ENCODE measurements around the gene ADSS1.
A peak's percentile ranks its signal among the peaks of the same experiment; 100 is the strongest.

ADSS1 gene

DNA sequence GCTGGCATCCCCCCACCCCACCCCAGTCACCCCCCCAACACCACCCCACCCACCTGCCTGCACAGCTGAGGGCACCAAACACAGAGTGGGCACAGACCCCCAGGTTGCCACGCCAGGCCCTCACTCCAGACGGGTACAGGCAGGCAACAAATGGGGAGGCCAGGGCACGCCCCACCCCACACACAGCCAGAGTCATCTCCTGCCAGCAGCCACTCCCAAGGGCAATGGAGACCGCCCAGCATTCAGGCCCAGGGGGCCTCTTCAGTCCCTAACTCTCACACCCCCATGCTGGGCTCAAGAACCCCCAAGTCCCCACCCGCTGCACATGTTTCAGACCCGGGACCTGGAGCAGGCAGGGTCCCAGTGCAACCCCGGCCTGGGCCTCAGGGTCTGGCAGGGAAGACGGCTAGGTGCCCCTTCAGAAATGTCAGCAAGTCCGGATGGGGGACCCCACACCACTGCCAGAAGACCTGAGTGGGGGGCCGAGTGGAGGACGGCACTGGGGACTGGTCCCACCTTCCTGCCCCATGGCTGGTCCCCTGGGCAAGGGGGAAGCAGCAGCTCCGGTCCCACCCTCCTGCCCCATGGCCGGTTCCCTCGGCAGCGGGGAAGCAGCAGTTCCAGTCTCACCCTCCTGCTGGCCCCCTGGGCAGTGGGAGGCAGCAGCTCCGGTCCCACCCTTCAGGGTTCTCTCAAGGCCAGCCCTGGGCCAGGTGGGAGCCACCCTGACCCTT lies 59.6 kb downstream of the ADSS1 start:
- DNase-seq (ENCODE audit: low read depth) = no peak

DNA sequence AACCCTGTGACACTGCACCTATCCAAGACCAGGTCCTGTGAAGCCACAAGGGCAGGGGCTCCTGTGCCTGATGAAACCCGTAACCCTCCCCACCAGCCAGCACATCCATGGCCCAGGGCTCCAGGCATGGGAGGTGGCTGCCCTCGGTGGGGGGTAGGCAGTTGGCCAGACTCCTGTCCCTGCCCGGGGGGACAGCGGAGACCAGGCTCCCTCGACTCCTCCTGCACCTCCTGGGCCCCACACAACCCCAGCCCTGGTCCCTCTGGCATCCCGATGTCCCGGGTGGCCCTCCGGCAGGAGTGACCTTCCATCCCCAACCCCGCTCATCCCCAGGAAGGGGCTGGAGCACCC lies 60.2 kb downstream of the ADSS1 start:
- DNase-seq (ENCODE audit: low read depth) = no peak

DNA sequence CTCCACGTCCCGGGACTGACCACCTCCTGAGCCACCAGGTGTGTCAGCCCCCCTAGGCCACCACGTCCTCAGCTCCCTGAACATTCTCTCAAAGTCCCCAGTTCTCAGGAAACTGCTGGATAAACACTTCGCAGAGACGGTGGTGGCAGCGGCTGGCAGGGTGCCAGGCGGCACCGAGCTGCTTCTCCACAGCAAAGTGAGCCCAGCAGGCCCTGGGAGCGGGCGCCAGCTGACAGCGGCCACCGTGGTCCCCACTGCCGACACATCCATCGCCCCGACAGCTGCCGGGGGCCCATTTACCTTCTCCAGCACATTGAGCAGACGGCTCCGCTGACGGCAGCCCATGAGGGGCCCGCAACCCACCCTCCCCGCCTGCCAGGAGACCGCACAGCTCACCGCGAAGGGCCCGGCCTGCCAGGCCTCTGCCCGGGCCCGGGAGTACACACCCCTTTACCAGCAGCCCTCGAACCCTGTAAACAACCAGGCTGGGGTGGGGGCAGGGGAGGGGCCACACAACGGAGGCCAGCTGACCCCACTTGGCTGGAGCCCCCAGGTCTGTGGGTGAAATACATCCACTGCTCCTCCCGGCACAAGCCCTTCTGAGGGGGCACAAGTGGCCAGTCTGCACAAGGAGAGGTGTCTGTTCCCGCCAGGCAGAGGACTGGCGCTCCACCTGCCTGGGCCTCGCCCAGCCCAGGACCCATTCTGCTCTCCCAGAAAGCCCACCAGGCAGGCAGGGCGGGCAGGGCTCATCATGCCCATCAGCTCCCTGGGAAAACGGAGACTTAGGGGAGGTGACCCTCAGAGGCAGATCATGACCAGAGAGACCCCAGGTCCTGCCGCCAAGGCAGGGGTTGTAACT lies 61.0 kb downstream of the ADSS1 start:
- DNase-seq (ENCODE audit: low read depth) = no peak

DNA sequence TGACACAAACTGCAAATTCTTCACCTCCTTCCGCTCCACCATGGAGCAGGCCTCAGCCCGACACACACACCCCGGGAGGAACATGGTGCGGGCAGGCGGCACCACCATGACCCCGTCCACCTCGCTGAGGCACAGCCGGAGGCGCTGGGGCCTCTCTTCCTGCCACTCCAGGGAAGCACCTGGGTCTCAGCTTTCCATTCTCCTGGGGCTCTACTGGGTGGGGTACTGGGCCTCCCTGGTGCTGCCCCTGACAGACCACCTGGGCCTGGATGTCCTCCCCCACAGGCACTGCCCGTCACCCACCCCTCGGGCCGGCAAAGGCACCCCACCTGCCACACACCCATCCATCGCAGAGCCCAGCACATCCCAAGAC lies 61.7 kb downstream of the ADSS1 start:
- no peak for DNase-seq (ENCODE audit: low read depth)

DNA sequence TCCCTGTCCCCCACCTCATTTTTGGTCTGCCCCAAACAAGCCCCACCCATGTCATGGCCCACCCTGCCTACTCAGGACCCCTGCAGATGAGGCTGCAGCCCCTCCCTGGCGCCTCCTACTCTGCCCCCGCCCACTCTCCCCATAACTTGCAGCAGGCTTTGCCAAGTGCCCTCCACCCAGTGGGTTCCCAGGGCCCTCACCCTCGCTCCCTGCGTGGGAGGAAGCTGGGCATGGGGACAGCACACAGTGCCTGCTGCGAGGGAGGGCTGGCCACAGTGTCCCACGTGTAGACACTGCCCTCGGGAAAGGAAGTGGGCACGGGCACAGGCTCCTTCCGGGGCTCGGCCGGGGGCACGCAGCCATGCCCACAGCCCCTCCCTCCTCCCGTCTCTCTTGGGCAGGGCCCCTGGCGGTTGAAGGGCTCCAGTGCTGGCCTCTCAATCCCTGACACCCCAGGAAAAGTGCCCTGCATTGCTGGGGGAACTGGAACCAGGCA lies 62.1 kb downstream of the ADSS1 start:
- DNase-seq (ENCODE audit: low read depth) = no peak

DNA sequence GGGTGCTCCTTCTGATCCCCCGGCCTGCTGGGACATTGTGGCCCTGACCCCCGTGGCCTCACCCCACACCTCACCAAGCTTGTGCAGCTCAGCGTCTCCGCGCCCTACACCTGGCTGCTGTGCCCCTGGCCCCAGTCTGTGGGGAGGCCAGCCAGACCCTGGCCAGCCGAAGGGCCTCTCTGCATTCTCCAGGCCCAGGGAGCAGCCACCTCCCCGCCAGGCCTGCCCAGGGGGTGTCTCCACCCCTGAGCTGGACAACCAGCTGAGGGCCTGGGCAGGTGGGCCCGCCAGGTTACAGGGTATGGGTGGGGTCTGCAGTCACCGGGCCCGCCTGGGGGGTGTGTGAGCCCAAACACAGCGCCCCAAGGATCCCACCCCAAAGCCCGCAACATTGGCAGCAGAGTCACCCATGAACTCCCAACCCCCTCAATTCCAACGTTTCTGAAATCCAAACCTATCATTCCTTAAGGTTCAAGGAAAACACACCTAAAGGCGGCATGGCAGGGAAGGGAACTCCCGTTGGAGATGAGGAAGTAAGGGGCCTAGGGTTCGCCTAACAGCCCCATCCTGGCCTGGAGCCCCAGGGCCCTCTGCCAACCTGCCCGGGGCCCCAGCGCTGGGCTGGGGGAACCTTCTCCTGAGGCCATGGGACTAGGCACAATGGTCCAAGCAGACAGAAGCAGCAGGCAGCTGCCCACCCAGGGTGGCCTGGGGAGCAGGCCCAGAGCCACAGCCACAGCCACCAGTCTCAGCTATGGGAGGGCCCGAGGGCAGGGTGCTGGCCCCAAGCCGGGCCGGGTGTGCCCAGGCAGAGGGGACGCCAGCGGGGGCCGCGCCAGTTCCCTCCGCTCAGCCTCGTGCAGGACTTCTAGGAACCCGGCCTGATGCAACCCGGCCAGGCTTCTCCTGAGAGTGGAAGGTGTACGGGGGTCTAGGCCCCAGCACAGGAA lies 63.0 kb downstream of the ADSS1 start:
- DNase-seq (ENCODE audit: low read depth) = no peak

DNA sequence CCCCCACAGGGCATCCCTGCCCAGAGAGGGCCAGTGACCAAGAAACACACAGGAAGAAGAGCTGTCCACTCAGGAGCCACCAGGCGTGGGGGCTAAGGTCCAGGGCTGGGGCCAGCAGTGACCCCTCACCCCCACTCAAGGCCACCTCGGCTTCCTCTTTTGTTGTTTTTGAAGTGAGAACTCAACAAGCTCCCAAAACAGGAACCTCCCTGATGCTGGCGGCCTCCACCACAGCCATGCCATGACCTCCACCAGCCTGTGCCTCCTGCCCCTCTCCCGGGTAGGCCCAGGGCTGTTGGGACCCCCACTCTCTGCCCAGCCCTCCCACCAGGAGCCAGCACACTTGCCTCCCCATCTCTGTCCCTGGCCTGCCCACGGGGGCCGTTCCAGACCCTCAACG lies 63.7 kb downstream of the ADSS1 start:
- no peak for DNase-seq (ENCODE audit: low read depth)

DNA sequence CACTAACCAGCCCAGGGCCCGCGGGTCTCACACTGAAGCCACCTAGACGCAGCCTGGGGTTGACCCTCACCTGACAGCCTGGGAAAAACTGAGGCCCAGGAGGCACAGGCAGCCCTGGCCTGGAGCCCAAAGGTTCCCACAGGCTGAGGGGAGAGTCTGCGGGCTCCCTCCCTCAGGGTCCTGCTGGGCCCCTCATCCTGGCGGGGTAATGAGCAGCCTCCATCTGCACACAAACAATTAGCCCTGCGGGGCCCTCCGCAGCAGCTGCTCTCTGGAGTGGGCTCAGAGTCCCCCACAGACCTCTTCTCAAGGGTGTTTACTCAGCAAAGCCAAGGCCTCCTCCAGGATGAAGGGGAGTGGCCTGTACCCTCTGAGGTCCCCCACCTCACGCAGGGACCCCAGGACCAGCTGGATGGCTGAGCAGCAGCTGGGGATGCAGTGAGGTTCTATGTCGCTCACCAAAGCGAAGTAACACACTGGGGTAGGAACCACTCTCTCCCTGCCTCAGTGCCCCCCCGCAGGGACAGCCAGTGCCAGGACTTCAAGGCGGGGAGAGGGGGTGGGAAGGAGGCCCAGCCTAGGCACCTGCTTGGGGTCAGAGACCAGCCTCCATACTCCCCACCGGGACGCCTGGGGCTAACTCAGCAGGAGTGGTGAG lies 64.3 kb downstream of the ADSS1 start:
- no peak for DNase-seq (ENCODE audit: low read depth)

DNA sequence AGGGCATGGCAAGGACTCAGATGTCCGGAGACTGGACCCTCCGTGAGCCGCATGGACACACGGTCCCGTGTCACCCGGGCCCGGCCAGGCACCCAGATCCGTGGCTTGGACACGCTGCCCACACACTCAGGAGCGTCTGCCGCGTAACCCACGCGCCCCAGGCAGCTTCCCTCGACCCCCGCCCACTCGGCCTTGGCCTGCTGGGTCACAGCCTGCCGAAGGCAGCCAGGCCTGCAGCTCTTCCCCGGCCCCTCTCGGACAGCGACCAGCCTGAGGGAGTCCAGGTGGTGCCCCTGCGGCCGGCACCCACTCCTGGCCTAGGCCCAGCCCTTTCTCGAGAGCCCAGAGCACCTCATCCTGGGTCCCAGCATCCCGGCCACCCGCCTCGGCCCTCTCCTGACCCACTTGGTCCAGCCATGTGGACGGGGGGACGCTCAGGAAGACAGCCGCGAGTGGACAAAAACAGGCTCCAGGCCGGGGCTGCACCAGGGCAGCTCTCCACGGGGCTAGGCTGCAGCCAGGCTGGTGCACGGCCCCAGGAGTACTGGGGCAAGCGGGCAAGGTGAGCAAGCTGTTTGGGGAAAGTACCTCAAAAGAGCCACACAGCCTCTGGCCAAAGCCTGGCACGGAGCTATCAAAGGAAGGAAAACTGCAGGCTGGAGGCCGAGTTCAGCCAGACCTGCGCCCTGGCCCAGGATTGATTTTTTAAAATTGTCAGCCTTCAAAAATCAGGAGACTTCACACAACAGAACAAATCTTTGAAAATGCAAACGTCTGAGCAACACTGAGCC lies 65.0 kb downstream of the ADSS1 start:
- DNase-seq (ENCODE audit: low read depth) = no peak

DNA sequence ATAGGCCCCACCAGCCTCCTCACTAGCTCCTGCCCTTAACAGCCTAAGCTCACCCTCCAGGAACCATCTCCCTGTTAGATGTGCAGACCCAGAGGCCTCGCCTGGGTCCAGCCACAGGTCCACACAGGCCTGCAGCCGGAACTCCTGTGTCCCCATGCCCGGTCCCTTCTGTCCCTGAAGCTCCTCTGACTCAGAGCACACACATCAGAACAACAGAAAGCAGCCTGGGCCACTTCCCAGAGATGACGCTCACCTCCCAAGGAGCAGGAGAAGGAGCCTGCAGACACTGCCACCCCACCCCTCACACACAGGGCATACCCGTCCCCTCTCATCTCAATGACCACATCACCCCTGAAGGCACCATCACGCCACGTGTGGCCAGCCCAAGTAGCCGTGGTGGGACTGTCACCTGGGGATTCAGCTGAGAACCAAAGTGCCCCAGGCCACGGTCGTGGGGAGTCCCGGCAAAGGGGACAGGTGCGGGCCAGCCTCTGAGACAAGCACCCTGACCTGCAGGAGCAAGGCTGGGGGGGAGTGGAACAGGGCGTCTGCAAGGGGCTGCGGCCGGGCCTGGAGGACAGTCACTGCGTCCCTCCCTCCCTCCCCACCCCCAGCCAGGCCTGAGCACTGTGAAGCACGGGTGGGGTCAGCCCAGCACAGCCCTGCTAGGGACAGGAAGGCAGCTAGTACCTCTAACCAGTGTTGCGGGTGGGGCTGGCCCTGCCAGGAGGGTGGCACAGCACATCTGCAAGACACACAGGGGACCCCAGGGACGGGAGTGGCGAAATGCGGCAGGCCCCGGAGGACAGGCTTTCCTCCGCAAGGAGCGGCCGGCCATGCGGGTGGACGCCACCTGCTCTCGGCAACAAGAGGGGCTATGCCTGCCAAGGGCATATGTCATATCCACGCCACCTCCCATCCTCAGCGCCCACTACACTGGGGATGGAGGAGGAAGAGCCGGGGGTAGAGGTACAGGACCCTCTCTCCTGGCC lies 66.0 kb downstream of the ADSS1 start:
- no peak for DNase-seq (ENCODE audit: low read depth)

DNA sequence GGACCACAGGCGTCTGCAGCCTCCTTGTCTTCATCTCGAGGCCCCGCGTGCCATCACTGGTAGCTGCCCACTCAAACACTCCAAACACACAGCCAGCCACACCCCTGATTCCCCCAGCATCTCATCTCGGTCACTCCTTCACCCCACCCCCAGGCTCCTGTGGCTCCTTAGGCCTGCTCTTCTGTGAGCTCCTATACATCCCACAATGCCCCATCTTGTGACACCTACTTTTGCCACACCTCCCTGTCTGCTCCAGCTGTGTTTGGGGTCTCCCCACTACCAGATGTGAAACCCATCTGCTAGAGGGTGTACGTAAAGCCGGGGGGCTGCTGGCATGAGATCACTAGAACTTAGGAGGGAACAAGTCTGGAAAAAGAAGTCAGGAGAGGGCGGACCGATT lies 67.4 kb downstream of the ADSS1 start:
- no peak for DNase-seq (ENCODE audit: low read depth)

DNA sequence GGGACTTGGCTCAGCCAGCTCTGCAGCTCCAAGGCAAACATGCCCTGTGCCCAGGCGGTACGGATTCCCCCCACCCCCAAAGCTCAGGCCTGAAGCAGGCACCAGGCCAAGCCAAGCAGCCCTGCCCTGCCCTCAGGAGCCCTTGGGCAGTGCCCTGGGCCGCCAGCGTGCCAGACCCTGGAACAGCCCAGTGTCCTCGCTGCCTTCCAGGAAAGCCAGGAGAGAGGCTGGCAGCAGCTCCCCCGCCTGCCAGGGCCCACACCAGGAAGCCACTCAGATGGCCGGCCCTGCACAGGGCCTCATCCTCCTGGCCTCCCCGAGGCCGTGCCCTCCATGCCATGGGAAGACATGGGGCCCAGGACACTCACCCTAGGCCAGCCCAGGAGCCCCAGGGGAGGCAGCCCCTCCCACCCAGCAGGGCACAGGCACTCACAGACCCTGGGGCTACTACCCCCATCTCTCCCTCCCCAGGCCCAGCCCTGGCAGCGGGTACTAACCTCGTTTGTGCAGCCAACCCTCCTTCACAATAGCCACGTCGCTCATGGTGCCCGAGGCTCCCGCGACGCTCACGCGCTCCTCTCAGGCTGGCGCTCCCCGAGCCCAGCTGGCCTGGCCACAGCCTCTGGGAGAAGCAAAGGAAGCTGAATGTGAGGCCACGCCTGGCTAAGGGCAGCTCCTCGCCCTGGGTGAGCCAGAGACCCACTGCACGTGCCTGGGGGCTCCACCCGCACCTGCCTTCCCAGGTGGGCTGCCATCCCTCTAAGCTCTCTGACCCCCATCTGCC lies 68.3 kb downstream of the ADSS1 start:
- DNase-seq (ENCODE audit: low read depth) = no peak

DNA sequence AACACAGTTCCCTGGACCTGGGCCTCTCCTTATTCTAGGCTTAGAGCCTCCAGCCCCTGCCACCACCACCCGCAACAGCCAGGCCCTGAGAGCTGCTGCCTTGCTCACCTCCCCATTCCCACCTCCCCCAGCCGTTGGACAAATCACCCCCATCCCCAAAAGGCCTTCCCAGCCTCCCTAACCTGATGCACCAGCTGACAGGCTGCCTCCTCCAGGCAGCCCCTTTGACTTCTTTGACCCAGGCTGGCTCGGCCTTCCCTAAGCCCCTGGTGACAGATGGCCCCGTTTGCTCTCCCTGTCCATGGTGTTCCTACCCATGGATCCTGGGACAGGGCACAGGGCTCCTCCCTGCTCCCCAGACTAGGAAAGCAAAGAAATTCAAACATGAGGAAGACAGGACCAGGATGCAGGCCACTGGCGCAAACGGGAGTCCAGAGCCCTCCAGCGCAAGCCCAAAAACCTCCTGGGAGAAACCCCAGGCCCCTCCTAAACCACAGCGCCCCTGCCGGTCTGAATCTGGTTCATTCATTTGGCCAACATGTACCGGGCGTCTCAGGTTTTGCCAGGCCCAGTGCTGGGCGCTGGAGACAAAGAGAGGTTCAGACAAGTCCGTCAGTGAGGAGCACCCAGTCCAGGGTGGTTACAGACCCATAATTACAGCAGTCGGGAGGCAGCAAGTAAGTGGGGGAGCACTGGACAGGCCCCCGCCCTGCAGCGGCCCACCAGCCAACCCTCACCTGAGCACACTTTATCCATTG lies 69.1 kb downstream of the ADSS1 start:
- DNase-seq (ENCODE audit: low read depth) = no peak

DNA sequence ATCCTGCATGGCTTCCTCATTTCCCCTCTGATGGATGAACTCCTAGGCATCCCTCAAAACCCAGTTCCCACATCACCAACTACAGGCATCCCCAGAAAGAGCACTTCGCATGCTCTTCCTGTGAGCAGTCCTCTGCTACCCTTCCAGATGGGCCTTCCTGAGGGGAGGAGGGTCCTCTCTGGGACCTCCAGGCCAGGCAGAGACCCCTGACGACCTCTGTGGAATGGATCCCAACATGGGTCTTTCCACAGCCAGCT lies 69.6 kb downstream of the ADSS1 start:
- no peak for DNase-seq (ENCODE audit: low read depth)

DNA sequence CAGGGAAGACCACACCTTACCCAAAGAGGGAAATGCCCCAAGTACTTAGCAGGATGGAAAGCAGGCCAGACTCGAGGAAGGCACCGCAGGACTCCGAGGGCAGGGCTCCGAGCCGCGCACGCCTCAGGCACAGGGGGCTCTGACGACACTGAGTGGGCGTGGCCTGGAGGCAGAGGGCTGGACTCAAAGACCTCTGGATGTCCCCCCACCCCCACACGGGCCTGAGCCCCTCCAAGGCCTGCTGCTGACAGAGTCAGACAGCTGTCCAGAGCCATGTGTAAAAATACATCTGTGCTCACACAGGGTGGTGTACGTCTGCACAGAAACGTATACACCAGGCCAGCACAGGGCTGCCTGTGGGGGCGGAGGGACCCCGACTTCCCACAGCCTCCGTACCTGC lies 70.1 kb downstream of the ADSS1 start:
- peak; percentile 26 for DNase-seq (ENCODE audit: low read depth)

DNA sequence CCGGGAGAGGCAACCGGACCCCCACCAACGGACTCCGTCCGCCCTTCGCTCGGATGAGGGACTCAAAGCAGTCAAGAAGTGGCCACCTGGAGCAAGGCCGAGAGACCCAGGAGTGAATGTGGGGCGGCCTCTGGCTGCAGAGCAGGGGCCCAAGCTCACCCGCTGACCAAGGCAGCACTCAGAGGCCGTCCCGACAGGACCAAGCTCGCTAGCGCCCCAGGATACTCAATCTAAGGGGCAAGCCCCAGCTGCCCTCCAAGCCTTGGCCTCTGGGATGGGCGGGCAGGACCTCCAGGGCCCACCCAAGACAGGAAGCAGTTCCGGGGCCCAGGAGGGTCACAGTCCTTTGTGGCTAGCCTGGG lies 70.6 kb downstream of the ADSS1 start:
- no peak for DNase-seq (ENCODE audit: low read depth)

DNA sequence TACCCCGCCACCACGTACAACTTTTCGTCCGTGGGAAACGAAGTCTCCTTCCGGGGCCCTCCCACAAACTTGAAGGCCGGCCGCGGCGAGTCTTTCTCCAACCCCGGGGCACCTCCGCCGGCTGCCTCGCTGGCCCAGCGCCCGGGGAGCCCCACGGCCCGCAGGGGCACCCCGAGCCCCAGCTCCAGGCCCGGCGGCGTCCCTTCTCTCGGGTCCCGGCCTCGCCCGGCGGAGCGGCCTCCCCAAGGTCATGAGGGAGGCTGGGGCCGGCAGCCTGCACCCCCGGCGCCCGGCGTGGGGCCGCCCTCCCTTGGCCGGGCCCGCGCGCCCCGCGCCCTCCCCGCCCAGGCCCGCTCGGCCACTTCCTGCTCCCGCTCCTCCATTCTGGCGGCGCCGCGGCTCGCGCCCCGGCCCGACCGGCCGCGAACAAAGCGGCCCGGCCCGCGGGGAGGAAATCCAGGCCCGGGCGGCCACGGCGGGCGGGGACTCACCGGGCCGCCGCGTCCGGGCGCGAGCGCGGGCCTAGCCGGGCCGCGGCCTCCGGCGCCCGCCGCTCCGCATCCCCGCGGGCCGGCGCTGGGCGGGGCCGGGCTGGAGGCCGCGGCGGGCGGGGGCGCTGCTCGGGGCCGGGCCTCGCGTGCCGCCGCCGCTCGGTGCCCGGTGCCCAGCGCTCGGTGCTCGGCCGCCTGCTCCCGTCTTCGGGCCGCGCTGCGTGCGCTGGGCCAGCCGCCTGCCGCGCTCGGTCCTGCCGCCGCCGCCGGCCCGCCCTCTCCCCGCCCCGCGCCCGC lies 71.2 kb downstream of the ADSS1 start, which contains the start of gene AKT1:
AKT1 (minus strand) TSS at position 756 of the 788 bp plus-strand sequence. CDS start 3,105 bp downstream, outside the sequence.
- no peak for DNase-seq (ENCODE audit: low read depth)
